ENCODE results near the gene HAUS3.
"Not testable (repeated sequence)": the region's sequence is repeated elsewhere in the genome, so short reads cannot be mapped to it uniquely, and the experiment has no call there.

Gene HAUS3

DNA sequence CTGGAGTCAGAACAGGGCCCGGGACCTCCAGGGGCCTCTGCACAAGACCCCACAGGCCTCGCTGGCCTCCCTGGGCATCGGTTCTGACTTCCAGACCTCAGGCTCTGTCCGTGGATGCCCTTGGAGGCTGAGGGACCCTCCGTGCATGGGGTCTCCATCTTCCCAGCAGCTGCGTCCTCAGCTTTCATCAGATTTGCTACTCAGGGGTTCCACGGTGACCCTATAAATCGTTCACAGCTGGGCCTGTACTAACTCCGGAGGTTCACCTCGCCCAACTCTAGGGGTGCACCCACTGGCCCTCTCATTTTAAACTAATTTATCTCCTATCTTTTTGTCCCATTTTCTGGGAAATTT, 33.1 kb upstream of the HAUS3 start:
- DNase-seq = not testable (repeated sequence)

- DNase-seq = no peak
Observed at GRCh38 chr4:2274320-2275043, 32.6 kb upstream of the HAUS3 start.

GRCh38 chr4:2273657-2274319, 31.9 kb upstream of the HAUS3 start:
- DNase-seq = no peak

DNA sequence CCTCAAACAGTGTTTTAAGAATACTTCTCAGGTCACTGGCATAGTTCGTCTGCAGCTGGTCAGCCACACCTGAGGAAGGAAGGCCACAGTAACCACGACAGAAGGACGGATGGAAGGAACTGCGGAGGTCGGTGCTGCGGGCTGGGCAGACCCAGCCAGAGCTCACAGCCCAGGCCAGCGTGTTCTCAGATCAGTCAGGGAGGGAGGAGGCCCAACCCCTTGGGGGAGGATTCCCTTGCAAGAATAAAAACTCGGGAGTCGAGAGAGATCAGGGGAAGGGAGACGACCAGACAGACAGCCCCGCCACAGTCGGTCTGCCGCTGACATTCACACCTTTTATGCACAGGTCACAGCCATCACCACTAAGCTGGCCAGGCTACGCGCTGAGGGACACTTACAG, 31.3 kb upstream of the HAUS3 start:
- no peak for DNase-seq

DNA sequence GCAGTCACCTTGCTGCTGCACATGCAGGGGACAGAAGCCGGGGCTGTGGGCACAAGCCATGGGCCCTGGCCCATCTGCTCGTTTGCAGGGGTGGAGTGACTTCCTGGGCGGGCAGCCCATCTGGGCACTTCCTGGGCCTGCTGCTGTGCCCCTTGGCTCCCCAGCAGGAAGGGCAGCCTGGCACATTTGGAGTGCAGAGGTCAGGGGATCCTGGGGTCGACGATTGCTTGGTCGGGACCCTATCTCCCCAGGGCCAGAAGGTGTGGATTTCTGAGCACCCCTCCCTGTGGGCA, 30.9 kb upstream of the HAUS3 start:
- no peak for DNase-seq

DNA sequence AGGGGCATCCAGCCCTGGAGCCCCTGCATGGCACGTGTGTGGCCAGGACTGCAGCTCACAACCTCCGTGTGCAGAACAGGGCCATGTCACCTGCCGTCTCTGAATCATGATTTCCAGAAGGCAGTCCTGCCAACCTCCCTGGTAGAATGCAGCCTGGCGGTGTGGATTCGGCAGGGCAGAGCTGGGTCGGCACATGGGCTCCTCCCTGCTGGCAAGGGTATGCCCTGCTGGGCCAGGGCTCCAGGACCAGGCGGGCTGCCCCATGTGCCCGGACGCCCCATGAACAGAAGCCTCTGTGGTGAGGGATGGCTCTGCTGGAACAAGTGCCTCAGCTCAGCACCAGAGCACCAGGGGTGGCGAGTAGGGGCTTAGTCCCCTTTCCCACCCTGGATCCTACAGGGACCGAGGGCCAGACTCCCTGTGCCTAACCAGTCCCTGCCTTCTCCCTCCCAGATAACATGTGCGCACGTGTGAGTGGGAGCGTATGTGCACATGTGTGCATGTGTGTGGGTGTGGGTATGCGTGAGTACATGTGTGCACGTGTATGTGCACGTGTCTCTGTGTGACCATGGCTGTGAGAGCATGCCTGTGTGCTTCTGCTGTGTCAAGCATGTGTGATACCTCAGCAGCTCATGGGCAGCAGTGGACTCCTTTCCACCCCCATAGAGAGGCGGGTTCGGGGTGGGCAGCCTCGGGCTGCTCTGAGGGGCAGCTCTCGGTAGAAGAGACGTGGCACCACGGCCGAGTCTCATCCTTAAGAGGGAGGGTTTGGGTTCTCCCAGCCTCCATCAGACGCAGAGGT, 30.3 kb upstream of the HAUS3 start:
- DNase-seq = no peak

GRCh38 chr4:2271279-2272025, 29.5 kb upstream of the HAUS3 start:
- no peak for DNase-seq

GRCh38 chr4:2270341-2271165, 28.6 kb upstream of the HAUS3 start:
- no peak for DNase-seq

DNA sequence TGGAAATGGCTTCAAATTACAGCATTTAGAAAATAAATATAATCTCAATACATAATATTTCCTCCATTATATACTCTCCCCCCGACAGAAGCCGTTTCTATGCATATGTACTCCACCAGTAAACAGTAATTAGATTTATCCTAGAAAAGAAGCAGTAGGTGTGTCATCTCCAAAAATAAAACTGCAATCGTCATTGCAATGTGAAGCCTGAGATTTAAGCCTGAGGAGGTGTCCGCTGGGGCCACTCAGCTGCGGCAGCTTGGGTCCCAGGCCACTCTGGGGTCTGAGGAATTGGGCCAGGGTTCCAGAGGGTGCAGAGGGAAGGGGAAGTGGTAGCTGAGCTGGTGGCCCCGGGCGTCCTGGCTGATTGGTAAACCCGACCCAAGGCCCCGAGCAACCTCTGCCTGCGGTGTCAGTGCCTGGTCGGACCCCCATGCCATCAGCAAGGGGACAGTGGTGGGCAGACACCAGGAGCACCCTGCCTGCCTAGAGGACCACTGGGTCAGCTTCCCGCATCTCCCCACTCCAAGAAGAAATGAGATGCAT, 27.8 kb upstream of the HAUS3 start:
- DNase-seq = no peak

- DNase-seq = no peak
Observed at GRCh38 chr4:2269206-2269531, 27.2 kb upstream of the HAUS3 start.

DNA sequence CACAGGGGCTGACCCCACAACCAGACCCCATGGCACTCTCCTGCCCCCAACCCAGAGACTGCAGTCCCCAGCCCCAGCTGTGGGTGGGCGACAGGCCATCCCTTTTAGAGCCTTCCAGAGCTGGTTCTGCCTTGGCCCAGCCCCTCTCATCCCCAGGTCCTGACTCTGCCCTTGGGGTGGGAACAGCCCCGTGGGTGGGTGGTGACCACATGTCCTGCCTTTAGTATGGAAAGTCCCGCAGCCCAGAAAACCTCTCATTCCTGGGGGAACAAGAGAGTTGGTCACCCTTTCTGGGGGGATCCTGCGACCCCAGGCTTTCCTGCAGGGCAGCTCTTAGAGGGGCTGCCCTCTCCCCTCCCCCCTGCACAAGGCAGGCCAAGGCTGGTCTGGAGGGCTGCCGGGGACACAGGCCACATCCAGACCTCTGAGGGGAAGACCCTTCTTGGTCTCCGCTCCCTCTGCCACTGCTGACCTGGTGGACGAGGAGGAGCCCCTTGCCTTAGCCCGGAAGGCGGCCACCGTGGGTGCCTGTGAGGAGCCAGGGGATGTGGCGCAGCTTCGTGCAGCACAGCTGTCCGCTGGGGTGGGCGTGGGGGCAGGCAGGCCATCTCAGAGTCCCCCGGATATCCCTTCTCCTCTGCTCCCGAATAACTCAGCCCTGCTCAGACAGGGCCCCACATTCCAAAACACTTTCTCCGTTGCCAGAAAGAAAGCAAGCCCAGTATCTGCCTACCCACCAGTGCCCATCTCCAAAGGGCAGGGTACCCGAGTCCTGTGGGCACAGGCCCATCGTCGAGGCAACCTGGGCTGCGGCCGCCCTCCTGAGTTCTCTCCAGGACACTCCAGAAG, 26.7 kb upstream of the HAUS3 start:
- DNase-seq = no peak

GRCh38 chr4:2267841-2268240, 25.9 kb upstream of the HAUS3 start:
- no peak for DNase-seq

DNA sequence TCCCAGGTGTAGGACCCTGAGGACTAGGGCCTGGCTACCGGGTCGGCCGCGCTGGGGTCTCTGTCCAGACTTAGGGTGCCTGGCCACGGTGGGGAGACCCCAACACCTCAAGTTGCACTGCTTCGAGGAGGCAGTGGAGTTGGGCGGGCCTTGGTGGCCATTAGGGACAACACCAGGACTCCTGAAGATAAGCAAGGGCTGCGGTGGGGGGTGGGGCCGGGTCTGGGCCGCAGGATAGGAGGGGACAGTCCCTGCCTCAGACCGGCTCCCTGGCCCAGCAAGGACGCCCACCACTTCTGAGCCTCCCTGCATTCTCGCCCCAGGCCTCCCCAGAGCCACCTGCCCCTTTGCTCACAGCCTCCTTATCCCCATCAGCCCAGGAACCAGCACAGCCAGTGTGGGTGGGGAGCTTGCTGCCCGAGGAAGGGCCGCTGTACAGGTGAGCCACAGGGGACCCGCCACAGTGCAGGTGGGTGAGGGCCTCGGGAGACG, 25.4 kb upstream of the HAUS3 start:
- no peak for DNase-seq

DNA sequence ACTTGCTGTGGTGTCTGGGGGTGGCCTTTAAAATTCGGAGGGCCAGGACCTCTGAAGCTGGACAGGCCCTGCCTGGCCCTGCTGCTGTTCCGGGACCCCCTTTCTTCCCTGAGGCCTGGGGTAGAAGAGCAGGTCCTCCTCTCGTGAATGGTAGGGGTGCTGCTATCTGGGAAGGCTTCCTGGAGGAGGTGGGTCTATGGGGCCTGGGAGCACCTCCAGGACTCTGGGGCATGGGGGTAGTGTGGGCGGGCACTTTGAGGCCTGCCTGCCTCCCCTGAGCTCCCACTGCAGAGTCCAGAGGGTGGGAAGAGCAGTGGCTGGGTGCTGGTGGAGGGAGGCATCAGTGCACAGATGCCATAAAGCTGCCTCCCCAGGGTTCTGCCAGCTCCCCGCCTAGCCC, 24.9 kb upstream of the HAUS3 start:
- no peak for DNase-seq

DNA sequence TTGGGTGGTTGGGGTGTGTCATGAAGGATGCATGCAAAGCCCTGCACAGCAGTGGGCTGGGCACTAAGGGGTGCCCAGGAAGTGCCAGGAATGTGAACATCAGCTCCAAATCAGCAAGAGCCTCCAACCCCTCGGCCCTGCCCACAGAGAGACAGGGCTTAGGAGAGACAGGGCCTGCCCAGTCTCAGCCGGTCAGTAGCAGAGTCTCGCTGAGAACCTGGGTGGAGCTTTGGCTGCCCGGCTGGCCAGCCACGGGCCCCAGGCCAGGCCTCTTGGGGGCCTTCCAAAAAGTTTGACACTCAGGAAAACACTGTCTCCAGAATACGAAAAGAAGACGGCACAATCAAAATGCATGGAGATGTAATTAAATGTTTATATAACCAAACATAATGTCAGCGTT, 24.3 kb upstream of the HAUS3 start:
- no peak for DNase-seq

- no peak for DNase-seq
Observed at GRCh38 chr4:2265113-2266110, 23.5 kb upstream of the HAUS3 start.

DNA sequence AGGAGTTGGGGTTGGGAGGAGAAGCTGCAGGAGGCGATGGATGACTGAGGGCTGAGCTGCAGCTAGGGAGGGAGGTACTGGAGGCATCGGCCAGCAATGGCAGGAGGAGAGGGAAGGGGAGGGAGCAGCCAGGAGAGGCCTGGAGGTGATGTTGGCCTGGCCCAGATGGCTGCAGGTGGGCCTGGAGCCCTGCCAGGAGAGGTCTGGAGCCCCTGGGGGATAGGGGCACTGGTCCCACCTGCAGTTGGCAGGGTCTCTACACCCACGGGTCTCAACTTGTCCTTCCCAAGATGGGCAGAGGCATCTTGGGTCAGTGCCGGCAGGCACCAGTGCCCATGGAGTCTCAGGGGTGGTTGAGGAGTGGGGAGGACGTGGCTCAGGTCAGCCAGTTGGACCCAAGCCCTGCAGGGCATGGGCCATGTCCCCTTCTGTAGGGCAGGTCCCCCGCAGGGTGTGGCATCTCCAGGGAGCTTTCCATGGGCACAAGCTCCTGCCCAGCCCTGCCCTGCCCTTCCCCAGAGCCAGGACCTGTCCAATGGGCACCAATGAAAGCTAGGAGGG, 22.6 kb upstream of the HAUS3 start:
- no peak for DNase-seq

- DNase-seq = peak; percentile 46
Observed at GRCh38 chr4:2263926-2264321, 22.0 kb upstream of the HAUS3 start.

DNA sequence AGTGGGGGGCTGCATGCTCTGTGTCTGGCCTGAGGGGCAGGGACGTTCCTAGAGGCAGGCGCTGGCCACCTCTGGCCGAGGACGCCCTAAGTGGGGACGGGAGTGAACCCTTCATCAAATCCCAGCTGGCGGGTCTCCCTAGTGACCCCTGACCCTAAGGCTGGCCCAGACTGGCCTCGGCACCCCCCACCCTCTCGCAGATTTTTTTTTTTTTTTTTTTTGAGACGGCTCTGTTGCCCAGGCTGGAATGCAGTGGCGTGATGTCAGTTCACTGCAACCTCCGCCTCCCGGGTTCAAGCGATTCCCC, 21.0 kb upstream of the HAUS3 start:
- no peak for DNase-seq

All from NCI-H2081 treated with DMSO at 0.1 percent for 48 hours (cell line).